Pancreas (tissue), 10 donors: ENCODE data around the gene MDM1. TPM values are rescaled to one million over a fixed set of nuclear protein-coding genes. Genes with fewer than 3 reads are reported as not detected.

Experiments
- ATAC-seq, 4 donors: fragments of 200-7000 bp; cut with Tn5 transposase; one replicate each; pipeline versions ENCODE4 v1.8.0 to v1.9.1; 2020; ENCODE audit warnings: mild to moderate bottlenecking in 4 of 4, moderate library complexity in 4 of 4
- DNase-seq, 6 donors: peaks; one replicate each; pipeline ENCODE4 v3.0.0-alpha.2; 2020
- FAIRE-seq: peaks from 2 replicates; lab custom pipeline; 2012; peaks lifted over from hg19 to GRCh38; lab: Jason Lieb, UNC
- H3K27ac ChIP-seq, 4 donors: fragments of 200-600 bp; sonication (generic); 1 replicate in 3 of 4; 2 replicates in 1 of 4; pipeline versions ENCODE4 v1.5.0 to v1.8.0; 2020
- H3K27me3 ChIP-seq, 4 donors: fragments of 200-600 bp; one replicate each; pipeline ENCODE4 v1.8.0; 2021
- H3K36me3 ChIP-seq, 3 donors: fragments of 200-600 bp; sonication (generic) in 1 of 3; one replicate each; pipeline versions ENCODE4 v1.5.0 to v1.8.0; 2020 to 2021
- H3K4me1 ChIP-seq, 3 donors: fragments of 200-600 bp; one replicate each; pipeline ENCODE4 v1.8.0; 2021
- H3K4me3 ChIP-seq, 4 donors: fragments of 200-600 bp; sonication (generic) in 2 of 4; one replicate each; pipeline versions ENCODE4 v1.5.0 to v1.8.0; 2020 to 2021
- H3K9me3 ChIP-seq, 4 donors: fragments of 200-600 bp; one replicate each; pipeline ENCODE4 v1.8.0; 2021
- WGBS, 2 donors: extraction: QIAGEN DNeasy Blood & Tissue Kit; methylation state at CpG; one replicate each; pipeline ENCODE4 v1.1.7; 2013; 5-methylcytosine and 5-hydroxymethylcytosine counted together
- intact Hi-C, 3 donors: fragments of 100-400 bp; cut with DNase I; formaldehyde crosslinking; loops; one replicate each; pipeline versions ENCODE4 v1.11.1 to v1.14.2; 2022
- polyA plus RNA-seq, 2 donors: library from polyadenylated mRNA; stranded (reverse); fragments of 200-250 nt; gene quantifications; one replicate each; pipeline ENCODE4 v1.2.3, GENCODE V29; 2013
- total RNA-seq, 6 donors: library from RNA; stranded (reverse); fragmentation: NEBNext Ultra II Directional in 4 of 6; extraction: Animal tissue kit (Norgen Biotek cat#: 25700) in 4 of 6; gene quantifications; one replicate each; pipeline versions ENCODE4 v1.2.1 to v1.2.4, GENCODE V29; 2021 to 2023
- TF ChIP-seq, protein P1 (sequence below), 4 donors: fragments of 200-600 bp; sonication (generic) in 3 of 4; IDR thresholded peaks; one replicate each; pipeline versions ENCODE4 v1.5.0 to v1.8.0; 2021; ENCODE audit warnings: antibody characterized with exemption in 4 of 4
- donor health status: healthy with polysubstance abuse.
- donor health status: DM: no; HTN: no; CAD: no; lungs with moderate emphysema.
- donor health status: DM: no; HTN: no; CAD: no.
- donor health status: control.
- donor health status: control.
- donor health status: Bipolar disorder and iron deficiency.
- donor health status: DM: yes; HTN: yes; CAD: no.
- donor health status: DM: no; HTN: no; CAD: no.
- donor health status: DM: no; HTN: no; CAD: no.
- donor health status: DM: yes; HTN: yes; CAD: no.

Gene MDM1
- total and polyA plus RNA-seq, 8 donors, result 3.4 to 10.4 (median 5.2) TPM

- no peaks in the 10 kb centered on the region for H3K27me3 ChIP-seq
- ATAC-seq (no peak), DNase-seq (no peak), FAIRE-seq (no peak)
- H3K27ac ChIP-seq, result peak overlapping the region in 3 of 4 donors; percentile 74 to 87 (median 84)
- peaks cover 0 to 7% (median 0%) of the 10 kb centered on the region in 3 donors for H3K4me1 ChIP-seq
- peak overlapping the region in 1 of 4 donors; percentile 49 for H3K4me3 ChIP-seq
- TF ChIP-seq, protein P1, sequence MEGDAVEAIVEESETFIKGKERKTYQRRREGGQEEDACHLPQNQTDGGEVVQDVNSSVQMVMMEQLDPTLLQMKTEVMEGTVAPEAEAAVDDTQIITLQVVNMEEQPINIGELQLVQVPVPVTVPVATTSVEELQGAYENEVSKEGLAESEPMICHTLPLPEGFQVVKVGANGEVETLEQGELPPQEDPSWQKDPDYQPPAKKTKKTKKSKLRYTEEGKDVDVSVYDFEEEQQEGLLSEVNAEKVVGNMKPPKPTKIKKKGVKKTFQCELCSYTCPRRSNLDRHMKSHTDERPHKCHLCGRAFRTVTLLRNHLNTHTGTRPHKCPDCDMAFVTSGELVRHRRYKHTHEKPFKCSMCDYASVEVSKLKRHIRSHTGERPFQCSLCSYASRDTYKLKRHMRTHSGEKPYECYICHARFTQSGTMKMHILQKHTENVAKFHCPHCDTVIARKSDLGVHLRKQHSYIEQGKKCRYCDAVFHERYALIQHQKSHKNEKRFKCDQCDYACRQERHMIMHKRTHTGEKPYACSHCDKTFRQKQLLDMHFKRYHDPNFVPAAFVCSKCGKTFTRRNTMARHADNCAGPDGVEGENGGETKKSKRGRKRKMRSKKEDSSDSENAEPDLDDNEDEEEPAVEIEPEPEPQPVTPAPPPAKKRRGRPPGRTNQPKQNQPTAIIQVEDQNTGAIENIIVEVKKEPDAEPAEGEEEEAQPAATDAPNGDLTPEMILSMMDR (IDR thresholded peaks at IDR 0.05), result no peak
- H3K9me3 ChIP-seq, result no peaks in the 10 kb centered on the region
- WGBS, 2 donors, result 58 to 59% methylated on average over 3 of the region's 3 CpGs
- no peaks in the 10 kb centered on the region for H3K36me3 ChIP-seq
- intact Hi-C loops, result no loop called here
Observed at GRCh38 chr12:68364328-68364727, 32.2 kb upstream of the MDM1 start.

- H3K9me3 ChIP-seq, result no peaks in the 10 kb centered on the region
- DNase-seq (no peak), FAIRE-seq (no peak), ATAC-seq (no peak)
- intact Hi-C loops, result no loop called here
- peaks cover 0 to 7% (median 0%) of the 10 kb centered on the region in 3 donors for H3K4me1 ChIP-seq
- H3K27ac ChIP-seq, result no peak overlapping the region
- TF ChIP-seq, protein P1 (IDR thresholded peaks at IDR 0.05), result no peak
- H3K36me3 ChIP-seq, result no peaks in the 10 kb centered on the region
- H3K4me3 ChIP-seq, result no peak overlapping the region
- no peaks in the 10 kb centered on the region for H3K27me3 ChIP-seq
Observed at GRCh38 chr12:68361953-68362352, 29.8 kb upstream of the MDM1 start.

DNA sequence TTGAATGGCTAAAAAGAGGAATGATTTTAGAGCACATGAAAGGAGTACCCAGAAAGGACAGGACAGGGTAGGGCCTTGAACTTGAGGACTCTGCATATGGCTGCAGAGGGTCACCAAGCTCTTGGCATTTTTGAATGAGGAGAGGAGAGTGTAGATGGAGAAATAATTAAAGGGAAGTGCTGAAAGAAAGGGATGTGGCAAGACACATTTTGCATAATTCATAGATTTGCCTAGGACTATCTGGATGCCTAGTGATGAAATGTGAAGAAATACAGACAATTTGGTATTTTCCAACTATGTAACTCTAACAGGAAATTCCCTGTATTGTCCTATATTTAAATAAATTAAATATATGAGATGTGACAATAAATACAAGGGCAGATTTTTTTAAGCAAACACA lies 27.5 kb upstream of the MDM1 start:
- no peak overlapping the region for H3K27ac ChIP-seq
- DNase-seq (no peak), ATAC-seq (peak in 1 of 4 donors; percentile 22), FAIRE-seq (no peak)
- no peaks in the 10 kb centered on the region for H3K9me3 ChIP-seq
- no peak overlapping the region for H3K4me3 ChIP-seq
- no peaks in the 10 kb centered on the region for H3K36me3 ChIP-seq
- intact Hi-C loops, result no loop called here
- TF ChIP-seq, protein P1 (IDR thresholded peaks at IDR 0.05), result no peak
- no peaks in the 10 kb centered on the region for H3K27me3 ChIP-seq
- H3K4me1 ChIP-seq, result peaks cover 0 to 5% (median 0%) of the 10 kb centered on the region in 3 donors

DNA sequence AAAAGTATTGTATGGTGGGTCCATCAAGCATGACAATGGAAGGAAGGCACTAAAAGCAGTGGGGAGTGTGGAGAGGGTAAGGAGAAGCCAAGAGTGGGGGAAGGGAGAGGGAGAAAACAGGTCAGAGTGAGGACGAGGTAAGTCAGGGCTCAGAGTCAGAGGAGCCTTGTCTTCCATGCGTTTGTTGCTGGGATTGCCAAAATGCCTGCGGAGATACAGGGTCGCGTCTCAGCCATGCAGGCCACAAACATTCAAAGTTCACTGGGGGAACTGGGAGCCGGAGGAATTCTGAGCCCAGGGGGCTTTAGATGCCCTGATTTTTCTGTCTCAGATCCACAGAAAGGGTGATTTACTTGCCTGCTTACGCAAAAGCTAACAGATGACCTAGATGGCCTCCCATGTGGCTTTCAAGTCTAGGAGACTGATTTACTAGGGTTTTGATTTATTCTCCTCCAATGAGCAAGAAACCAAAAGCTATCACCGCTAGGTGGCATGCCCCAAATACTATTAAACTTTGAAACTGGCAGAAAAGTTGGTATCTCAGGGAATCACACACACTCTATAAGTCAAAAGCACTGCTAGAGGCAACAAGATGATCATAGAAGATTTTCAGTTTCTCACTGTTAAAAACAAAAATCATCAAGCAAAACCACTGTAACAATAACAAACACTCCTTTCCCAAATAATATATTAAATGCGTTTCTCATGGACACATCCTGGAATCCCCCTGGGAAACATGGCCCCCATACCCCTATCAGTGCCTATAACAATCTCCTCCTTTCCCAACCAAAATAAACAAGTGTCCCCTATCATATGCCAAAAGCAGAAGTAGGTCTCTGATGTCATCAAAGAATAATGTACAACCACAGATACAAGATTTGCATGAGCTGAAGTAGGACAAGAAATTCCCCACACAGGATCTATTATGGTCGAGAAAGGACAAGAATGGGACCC lies 26.6 kb upstream of the MDM1 start:
- intact Hi-C loops, result no loop called here
- H3K4me1 ChIP-seq, result no peaks in the 10 kb centered on the region
- no peak overlapping the region for H3K4me3 ChIP-seq
- H3K9me3 ChIP-seq, result no peaks in the 10 kb centered on the region
- TF ChIP-seq, protein P1 (IDR thresholded peaks at IDR 0.05), result peak; percentile 22 to 48 (median 32)
- peak; percentile 67 to 97 (median 92) for ATAC-seq
- no peaks in the 10 kb centered on the region for H3K27me3 ChIP-seq
- peak; percentile 80 for FAIRE-seq
- 41 to 52% methylated on average over 10 of the region's 10 CpGs for WGBS, 2 donors
- no peak overlapping the region for H3K27ac ChIP-seq
- DNase-seq, result peak in 3 of 6 donors; percentile 39 to 47 (median 41)
- no peaks in the 10 kb centered on the region for H3K36me3 ChIP-seq

DNA sequence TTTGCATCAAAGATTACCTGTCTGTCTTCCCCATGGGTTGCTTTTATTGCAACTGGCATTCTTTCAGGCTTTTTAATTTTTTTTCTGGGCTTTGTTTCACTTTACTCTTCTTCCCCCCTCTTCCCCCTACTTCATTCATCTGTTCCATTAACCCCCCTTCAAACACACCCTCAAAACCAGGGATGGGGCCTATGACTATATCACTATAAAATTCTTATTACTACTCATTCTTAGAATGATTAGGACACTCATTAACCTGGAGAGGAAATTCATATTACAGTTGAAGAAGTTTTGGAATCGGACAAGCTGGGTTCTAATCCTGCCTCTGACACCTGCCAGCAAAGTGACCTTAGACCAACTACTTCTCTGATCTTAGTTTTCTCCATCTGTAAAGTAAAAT lies 24.8 kb upstream of the MDM1 start:
- TF ChIP-seq, protein P1 (IDR thresholded peaks at IDR 0.05), result no peak
- FAIRE-seq (no peak), DNase-seq (no peak), ATAC-seq (no peak)
- no peaks in the 10 kb centered on the region for H3K9me3 ChIP-seq
- no peaks in the 10 kb centered on the region for H3K36me3 ChIP-seq
- no peaks in the 10 kb centered on the region for H3K4me1 ChIP-seq
- no peaks in the 10 kb centered on the region for H3K27me3 ChIP-seq
- H3K4me3 ChIP-seq, result no peak overlapping the region
- 55 to 67% methylated on average over 1 of the region's 1 CpG for WGBS, 2 donors
- H3K27ac ChIP-seq, result no peak overlapping the region
- intact Hi-C loops, result no loop called here
